HG03558 (cell line): ENCODE results near the gene HNRNPU.

Source experiments
- ATAC-seq: cut with Tn5 transposase; IDR thresholded peaks from one replicate; pipeline ENCODE4 v1.9.1; 2021; ENCODE audit warnings: moderate number of reproducible peaks; ENCODE audit not compliant: unreplicated experiment; ENCODE audit errors: extremely low read depth

HNRNPU gene

GRCh38 chr1:244813327-244813726 is 51.0 kb downstream of the HNRNPU start:
- ATAC-seq: no peak

- ATAC-seq: no peak
Observed at GRCh38 chr1:244810221-244810620, 54.1 kb downstream of the HNRNPU start.

- ATAC-seq: no peak
Observed at GRCh38 chr1:244807138-244807537, 57.2 kb downstream of the HNRNPU start.

GRCh38 chr1:244804841-244805240 is 59.5 kb downstream of the HNRNPU start:
- no peak for ATAC-seq

- no peak for ATAC-seq
Observed at GRCh38 chr1:244802556-244803239, 61.6 kb downstream of the HNRNPU start.

GRCh38 chr1:244802041-244802440 is 62.3 kb downstream of the HNRNPU start:
- no peak for ATAC-seq

- no peak for ATAC-seq
Observed at GRCh38 chr1:244801246-244801645, 63.1 kb downstream of the HNRNPU start.

GRCh38 chr1:244800821-244801220 is 63.5 kb downstream of the HNRNPU start:
- ATAC-seq: no peak
